D341Med (cell line): ENCODE results near the gene ATP13A2.

Source experiments
- DNase-seq: peaks from one replicate; pipeline ENCODE4 v3.0.0; 2012; ENCODE audit warnings: low spot score

ATP13A2 gene

DNA sequence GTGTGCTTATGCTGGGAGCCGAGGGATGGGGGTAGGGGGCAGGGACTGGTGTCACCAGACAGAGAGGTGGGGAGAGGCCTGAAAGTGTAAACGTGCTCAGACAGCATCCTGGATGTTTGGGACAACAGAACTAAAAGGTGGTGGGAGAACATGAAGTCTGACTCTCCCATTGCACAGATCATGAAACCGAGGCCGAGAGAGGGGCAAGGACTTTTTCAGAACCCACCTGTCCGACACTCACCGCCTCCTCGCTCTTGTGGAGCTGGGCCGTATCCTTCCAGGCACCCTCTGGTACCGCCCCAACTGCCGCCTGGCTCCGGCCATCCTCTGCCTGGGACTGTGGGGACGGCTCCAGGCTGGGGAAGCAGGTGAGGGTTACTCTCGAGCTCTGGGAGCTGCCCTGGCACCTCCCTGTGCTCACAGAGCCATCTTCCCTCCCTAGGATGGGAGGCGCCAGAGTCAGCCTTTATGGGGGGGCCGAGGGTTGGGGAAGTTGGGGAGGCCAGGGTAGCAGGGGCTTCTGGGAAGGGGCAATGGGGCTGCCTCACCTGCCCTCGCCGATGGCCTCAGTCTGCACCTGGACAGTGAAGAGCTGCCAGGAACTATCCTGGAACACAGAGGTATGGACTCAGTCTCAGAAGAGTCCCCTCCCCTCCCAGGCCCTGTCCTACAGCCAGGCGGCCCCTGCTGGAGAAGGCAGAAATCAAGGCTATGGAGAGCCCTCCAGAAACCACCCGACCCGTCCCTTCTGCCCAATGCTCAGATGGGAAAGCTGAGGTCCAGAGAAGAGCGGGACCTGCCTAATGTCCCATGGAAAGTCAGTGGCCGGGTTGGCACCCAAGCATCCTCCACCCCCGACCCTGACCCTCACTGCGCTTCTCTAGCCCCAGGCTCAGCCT lies 7.0 kb downstream of the ATP13A2 start:
- no peak for DNase-seq

DNA sequence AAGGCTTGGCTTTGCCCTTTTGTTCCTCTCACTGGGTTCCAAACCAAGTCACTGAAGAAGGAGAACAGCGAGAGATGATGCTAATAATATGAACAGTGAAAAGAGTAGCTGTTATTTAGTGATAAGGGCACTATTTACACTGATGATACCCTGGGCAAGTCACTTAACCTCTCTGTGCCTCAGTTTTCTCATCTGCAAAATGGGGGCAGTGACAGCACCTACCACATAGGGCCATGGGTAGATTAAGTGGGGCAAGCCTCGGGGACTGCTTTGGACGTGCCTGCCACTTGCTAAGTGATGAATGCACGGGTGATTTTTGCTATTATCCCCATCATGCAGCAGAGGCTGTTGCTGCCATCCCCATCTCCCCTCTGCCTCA lies 9.2 kb downstream of the ATP13A2 start:
- no peak for DNase-seq

DNA sequence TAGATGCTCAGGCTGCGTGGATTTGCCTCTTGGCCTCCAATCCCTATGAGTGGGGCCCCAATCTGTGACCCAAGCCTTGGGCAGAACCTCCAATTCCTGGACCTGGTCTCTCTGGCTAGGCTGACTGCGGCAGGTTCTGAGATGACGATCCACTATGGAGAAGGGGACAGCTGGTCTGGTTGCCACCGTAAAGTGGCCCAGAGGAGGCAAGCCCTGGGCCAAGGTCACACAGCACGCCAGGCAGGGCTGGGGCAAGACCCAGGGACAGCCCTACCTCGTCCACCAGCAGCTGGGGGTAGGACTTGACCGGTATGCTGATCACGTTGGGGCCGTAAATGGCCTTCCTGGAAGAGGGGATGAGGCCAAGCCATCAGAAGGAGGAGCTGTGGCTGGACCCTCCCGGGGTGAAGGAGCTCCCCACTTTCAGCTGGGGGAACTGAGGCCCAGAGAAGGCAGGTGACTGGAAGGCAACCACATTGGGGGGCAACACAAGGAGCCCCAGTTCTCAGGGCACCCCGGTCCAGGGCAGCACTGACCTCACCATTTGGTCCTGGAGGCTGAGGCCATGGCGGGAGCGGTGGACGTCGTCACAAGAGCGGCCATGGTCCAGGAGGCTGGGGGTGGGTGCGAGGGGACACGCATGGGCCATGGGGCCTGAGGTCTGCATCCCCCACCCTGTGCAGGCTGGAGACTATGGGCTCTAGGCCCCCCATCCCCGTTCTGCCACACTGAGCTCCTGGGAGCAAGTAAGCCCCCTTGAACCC lies 9.8 kb downstream of the ATP13A2 start:
- DNase-seq, result no peak

DNA sequence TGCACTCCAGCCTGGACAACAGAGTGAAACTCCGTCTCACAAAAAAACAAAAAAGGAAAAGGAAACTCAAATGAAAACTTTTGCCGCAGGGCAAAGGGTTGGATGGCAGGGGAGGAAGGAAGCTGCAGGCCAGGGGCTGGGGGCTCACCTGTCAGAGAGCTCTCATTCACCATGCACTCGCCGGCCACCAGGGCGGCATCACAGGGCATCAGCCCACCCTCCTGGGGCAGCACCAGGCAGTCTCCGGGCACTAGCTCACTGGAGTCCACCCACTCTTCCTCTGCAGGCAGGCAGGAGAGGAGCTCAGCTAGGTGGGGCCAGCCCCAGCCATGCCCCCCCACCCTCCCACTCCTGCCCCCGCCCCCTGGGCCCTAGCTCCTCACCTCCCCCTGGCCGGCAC lies 11.9 kb downstream of the ATP13A2 start:
- no peak for DNase-seq

DNA sequence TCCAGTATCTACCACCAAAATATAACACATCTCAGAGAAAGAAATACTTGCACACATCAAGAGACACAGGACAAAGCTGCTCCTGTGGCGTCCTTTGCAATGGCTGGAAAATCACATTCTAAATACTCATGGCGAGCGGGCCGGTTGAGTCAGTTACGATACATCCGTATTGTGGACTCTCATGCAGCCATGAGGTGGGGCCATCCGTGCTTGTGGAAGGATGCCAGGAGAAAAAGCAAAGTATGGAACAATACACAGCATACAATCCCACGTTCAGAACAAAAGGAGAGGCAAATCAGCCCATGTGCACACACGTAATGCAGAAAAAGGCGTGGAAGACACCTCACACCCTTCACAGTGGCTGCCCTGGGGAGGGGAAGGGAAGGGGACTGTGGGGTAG lies 13.1 kb downstream of the ATP13A2 start:
- DNase-seq, result peak; percentile 16

DNA sequence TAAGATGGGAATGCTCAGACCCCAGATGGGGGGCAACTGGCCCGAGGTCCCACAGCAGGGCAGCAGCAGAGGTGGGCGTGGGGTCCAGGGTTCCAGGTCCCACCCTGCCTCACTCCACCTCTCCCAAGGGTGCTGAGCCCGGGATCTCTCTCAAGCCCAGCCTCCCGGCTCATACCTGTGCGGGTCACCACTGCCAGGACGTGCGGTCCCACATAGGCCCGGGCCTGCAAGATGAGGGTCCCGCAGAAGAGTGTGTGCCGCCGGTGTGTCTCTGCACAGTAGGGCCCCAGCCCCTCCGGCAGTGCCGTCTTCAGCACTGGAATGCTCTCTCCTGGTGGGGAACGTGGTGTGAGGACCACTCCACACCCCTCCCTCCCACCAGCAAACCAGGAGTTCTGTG lies 14.9 kb downstream of the ATP13A2 start:
- no peak for DNase-seq

DNA sequence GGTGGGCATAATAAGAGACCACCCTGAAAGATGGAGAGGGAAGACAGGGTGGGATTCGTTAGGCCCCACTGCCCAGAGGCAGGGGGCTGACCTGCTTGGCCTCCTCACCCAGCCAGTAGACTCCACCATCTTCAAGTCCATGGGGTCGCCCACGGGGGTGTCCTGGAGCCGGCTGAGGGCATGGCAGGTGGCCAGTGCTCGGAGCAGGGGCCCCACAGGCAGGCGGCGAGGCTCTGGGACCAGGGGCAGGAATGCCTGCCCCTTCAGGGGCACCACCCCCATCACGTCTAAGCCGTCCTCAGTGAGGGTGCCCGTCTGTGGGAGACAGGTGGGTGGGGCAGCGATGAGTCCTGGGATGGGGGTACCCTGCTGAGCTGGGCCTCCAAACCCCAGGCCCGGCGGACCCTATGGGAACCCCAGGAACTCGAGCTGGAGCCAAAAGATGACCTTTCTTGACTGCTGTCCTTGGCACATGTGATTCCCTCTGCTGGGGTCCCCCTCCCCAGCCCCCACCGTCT lies 18.1 kb downstream of the ATP13A2 start:
- no peak for DNase-seq

DNA sequence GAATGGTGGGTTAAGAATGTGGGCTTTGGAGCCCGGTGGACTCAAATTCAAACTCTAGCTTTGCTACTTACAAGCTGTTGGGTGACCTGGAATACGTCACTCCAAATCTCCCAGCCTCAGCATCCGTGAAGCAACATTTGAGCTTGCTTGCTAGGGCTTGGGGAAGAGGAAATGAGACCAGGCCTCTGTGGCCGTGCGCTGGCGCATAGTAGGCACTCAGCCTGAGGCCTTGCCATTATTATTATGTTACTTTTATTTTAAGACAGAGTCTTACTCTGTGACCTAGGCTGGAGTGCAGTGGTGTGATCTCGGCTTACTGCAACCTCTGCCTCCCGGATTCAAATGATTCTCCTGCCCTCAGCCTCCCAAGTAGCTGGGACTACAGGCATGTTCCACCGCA lies 19.1 kb downstream of the ATP13A2 start:
- DNase-seq, result no peak

DNA sequence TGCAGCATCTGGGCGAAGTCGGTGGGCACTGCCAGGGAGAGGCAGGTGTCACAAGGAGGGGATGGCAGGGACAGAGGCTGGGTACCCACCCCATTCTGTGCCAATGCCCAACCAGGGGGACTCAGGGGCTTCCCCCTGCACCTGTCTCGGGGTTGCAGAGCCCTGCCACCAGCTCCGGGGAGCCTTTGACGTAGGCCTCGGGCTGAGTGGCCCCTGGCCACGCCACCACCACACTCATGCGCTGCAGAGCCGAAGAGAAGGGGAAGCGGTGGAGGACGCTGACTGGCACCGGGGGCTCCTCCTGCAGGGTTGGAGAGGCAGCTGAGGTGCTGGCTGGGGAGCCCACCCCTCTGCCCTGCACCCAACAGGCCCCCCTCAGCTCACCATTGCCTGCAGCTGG lies 19.6 kb downstream of the ATP13A2 start:
- no peak for DNase-seq

DNA sequence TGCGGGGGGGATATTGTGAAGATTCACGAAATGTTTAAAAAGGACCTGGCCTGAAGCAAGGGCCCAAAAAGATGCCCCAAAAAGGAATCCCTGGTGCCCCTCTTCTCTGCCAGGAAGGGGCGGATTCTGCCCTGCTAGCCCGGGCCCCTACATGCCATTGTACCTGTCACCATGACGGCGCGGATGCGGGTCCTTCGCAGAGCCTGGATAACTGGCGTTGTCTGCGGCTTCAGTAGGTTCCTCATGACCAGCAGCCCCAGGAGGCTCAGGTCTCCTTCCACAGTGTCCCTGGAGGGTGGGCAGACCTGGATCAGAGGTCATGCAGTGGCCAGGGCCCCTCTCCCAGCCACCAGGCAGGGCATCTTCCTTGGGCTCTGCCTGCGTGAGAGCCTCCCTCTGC lies 20.2 kb downstream of the ATP13A2 start:
- no peak for DNase-seq

DNA sequence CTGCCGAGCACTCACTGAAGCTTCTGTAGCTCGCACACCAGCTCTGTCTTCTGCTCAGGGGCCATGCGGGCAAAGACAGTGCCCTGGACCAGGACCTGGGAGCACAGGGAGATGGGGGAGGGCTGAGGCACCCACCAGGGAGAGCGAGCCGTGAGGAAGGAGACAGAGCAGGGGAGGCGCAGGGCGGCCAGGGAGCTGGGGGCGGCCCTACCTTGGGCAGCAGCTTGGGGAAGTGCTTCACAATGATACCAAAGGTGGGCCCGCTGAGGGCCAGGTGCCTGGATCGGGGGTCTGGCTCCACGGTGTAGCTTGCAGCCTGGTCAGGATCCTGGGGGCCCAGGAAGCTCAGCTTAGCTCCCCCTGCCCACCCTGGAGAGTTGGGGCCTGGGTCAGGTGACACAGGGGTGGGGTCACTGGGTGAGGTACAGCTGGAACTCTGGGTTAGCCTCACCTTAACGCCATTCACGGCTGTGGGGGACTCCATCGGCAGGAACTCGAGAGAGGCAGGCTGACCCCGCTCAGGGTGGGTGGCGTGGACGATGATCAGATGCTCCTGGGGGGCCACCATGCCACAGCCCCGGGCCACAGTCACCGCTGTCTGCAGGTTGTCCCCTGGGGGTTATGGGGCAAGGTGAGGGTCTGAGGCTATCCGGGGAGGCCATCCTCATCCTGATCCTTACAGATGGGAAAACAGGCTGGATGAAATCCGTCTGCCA lies 21.9 kb downstream of the ATP13A2 start:
- no peak for DNase-seq

DNA sequence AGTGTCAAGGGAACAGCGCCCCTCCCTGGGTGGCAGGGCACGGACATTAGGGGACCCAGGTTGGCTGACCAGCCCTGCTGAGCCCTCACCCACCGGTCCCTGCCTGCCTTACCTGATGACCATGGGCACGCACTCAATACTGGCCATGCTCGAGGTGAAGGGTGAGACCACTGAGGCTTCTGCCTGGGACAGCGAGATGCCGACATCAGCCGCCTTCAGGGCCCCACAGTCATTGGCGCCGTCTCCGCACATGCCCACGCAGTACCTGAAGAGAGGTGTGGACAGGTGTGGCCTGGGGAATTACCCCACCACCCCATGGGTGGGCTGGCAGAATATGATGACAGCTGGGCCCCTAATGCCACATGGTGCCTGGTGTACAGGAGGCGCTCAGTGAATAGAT lies 23.5 kb downstream of the ATP13A2 start:
- DNase-seq, result no peak

DNA sequence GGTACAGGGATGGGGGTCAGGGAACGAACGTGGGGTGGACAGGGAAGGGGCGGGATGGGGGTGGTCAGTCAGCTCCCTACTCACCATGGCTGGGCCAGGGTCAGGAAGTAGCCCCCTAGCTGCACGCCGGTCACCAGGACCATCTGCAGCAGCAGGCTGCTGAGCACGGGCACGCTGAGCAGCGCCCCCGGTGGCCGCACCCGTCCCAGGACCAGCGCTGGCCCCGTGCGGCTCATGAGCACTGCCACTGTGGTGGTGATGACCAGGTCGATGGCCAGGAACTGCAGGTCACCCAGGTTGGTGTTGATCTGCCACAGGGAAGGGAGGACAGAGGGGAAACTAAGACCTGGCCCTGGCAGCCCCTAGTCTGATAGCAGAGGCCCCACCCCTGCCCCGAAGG lies 24.8 kb downstream of the ATP13A2 start:
- peak; percentile 68 for DNase-seq

DNA sequence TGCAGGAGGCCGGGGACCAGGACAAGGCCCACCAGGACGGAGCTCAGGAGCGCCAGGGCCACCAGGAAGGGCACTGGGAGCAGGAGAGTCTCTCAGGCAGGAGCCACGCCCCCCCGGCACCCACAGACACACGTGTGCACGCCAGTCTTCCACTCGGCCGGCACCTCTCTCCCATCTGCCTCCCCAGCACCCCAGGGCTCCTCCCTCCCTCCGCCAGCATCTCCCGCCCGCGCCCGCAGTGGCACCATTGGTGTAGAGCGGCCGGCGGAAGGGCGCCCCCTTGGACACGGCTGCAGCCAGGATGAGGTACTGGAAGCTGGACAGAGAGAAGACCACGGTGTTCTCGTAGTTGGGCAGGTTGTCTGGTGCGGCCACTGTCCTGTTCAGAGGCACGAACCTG lies 25.2 kb downstream of the ATP13A2 start:
- no peak for DNase-seq

DNA sequence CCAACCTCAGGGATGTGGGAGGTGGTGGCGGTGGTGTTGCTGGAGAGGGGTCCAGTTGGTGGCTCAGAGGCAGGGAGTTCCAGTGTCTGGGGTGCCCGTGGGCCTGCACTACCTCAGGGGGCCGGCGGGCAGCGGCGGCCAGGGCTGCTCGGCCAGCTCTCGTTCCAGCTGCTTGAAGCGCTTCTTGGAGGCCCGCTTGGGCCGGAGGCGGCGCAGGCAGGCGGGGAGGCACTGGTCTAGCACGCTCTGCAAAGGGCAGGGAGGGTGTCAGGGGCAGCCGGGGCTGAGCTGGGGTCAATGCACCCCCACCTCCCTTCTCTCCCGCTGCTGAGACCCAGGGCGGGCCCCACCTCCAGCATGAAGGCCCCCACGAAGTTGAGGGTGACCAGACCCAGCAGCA lies 25.6 kb downstream of the ATP13A2 start:
- no peak for DNase-seq

DNA sequence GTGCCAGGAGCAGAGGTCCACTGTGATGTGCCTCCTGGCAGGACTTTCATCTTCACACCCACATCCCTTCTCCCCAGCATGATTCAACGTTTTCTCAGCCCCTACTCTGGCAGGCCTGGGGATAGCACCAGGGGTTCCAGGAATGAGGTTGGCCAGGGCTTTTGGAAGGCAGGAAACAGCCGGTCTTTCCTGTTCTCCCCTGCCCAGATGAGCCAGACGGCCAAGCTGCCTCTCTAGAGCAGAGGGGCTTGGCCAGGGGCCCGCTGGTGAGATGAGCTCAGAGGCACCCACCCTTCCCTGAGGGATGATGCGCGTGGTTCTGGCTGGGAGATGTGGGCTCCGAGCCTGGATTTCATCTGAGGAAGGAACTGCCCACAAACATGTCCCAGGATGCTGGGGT lies 27.0 kb downstream of the ATP13A2 start:
- no peak for DNase-seq

DNA sequence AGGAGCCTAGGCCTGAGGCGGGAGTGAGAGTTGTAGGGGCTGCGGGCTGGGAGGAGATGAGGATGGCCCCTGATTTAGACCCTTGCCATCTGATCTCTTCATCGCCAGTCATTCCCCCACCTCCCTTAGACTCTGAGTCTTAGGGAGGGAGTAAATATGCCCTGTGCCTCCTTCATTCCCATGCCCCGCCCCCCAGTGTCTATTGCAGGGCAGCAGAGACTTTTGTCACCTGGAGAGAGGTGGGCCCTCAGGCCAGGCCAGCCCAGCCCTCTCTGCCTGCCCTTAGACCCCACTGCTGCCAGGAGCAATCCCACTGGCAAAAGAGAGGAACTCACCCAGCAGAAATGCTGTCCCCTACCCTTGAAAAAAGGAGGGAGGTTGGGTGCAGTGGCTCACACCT lies 28.1 kb downstream of the ATP13A2 start:
- DNase-seq, result no peak

DNA sequence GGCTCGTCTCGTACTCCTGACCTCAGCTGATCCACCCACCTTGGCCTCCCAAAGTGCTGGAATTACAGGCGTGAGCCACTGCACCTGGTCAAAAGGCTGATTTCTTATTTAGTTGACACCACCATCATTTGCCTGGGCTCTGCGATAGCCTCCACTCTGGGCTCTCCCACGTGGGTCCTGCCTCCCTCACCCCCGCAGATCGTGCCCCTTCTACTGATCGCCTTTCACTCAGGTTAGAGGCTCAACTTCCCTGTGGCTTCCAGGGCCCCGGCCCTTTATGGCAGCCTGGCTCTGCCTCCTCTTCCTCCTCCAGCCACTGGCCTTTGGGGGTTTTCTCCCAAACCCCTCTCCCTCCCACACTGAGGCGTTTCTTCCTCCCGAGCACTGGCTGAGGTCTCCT lies 28.8 kb downstream of the ATP13A2 start:
- no peak for DNase-seq

DNA sequence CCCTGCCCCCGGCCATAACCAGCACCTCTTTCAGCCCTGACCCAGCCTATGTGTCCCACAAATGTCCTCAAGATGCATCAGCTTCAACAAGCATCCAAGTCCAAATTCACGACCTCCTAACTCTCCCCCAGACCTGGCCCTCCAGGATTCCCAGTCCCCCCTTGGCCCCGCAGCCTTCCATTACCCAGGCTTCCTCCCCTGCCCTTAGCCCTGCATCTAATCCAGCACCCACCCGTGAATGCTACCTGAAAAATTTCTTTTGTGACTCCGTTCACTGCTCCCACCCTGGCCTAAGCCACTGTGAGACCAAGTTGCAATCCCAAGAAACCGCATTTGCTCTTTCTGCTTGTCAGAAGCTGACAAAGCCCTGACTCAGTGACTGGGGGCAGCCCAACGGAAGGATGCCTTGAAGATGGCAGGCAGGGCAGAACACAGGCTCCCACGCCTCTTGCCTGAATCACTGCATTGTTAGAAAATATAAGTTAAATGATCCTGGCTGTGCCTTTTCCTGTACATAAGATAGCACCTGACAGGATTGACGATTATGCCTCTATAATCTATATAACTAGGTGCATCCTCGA lies 30.4 kb downstream of the ATP13A2 start:
- no peak for DNase-seq

DNA sequence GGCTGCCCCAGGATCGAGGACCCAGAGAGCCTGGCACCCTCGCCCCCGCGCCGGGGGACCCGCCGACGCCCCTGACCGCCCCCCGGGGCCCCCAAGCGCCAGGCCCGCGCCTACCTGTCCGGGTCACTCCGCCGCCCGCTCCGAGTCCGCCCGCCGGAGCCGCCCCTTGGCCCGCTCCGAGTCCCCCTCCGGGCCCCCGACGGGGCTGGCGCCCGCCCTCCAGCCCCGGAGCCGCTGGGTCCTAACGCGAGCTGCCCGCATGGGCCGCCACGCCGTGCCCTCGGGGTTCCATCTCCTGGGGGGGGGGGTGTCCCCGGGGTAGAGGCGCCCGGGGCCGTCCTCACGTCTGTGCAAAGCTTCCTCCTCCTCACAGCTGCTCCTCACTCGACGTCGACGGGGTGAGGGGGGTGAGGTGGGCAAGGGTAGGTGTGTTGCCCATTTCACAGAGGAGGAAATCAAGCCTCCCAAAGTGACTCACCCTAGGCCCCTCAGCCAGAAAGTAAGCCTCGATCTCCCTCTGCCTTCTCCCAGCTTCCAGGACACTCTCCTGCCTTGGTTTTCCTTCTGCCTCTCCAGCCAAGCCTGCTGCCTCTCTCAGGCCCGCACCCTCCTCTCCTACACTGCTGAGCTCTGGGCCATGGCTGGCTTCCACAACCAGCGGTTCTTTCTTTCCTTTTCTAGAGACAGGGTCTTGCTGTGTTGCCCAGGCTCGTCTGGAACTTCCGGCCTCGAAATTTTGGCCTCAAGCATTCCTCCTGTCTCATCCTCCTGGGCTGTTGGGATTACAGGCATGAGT lies 31.1 kb downstream of the ATP13A2 start, which contains the start of gene MFAP2:
Gene MFAP2, minus strand, starts transcription at position 148 of the 796 bp plus-strand sequence. CDS start 2,347 bp downstream, outside the sequence.
- no peak for DNase-seq
